Measurements from ENCODE around the gene PXK.

DNA sequence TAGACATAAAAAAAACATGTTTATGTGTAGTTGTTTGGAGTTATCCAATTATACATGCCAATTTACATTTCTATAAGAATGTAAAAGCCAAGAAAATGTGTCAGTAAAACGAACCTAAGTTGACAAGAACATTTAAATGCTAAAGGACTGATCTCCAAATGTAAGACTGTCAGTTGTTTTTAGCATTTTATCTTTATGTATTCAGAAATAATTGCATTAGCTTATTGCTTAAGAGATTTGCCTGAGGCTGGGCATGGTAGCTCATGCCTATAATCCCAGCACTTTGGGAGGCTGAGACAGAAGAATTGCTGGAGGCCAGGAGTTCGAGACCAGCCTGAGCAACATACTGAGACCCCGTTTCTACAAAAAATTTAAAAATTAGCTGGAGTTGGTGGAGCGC, 26.9 kb downstream of the PXK start:
- TF ChIP-seq, protein P1, sequence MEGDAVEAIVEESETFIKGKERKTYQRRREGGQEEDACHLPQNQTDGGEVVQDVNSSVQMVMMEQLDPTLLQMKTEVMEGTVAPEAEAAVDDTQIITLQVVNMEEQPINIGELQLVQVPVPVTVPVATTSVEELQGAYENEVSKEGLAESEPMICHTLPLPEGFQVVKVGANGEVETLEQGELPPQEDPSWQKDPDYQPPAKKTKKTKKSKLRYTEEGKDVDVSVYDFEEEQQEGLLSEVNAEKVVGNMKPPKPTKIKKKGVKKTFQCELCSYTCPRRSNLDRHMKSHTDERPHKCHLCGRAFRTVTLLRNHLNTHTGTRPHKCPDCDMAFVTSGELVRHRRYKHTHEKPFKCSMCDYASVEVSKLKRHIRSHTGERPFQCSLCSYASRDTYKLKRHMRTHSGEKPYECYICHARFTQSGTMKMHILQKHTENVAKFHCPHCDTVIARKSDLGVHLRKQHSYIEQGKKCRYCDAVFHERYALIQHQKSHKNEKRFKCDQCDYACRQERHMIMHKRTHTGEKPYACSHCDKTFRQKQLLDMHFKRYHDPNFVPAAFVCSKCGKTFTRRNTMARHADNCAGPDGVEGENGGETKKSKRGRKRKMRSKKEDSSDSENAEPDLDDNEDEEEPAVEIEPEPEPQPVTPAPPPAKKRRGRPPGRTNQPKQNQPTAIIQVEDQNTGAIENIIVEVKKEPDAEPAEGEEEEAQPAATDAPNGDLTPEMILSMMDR (IDR thresholded peaks at IDR 0.05), result no peak
- no peak for TF ChIP-seq POLR2A (IDR thresholded peaks at IDR 0.05)
